ENCODE measurements around the gene SNX8. TPM values are rescaled to one million over a fixed set of nuclear protein-coding genes. Genes with fewer than 3 reads are reported as not detected.

SNX8 gene
- total and polyA plus RNA-seq, 2 of the 13 experiments (the other 11 are each of a cell fraction or from before 2014, with no cell fraction given), result 20.6 to 45.2 TPM

DNA sequence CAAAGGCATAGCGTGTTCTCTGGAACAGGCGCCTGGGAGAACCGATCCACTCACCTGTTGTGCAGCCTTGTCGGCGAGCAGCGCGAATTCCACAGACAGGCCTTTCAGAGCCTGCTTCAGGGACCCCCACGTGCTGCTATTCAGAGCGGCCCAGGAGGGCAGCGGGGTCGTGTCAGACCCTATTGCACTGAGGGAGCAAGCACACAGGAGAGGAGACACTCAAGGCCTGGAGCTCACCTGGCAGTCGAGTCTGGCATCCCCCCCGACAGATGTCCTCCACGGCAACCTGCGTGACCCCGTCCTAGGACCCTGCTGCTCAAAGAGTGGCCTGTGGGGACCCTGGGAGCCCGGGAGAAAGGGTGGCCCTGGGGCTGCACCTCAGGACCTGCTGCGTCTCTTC is 51.1 kb downstream of the SNX8 start:
- no TSS peak for BruUV-seq (replicated peaks)
- no peak overlapping the region for H3K4me2 ChIP-seq (ENCODE audit: low read depth, low read length)
- no peak for DNase-seq (ENCODE audit: low spot score)
- ChIA-PET POLR2A (no interaction called here), CTCF (ENCODE audit: low intra/inter-chr PET ratio, low total read pairs) (no interaction called here)
- no peak for TF ChIP-seq ESRRA (CRISPR knock-in tag; IDR thresholded peaks at IDR 0.05; ENCODE audit: low read depth)
- TF ChIP-seq EP300 (IDR thresholded peaks at IDR 0.05; ENCODE audit: low read depth in 2 of 2, low read length in 2 of 2), result no peak
- TF ChIP-seq EP300 (CRISPR knock-in tag; IDR thresholded peaks at IDR 0.05; ENCODE audit: borderline replicate concordance), result no peak
- TF ChIP-seq ZNF777 (CRISPR knock-in tag; IDR thresholded peaks at IDR 0.05), result no peak
- no peak for TF ChIP-seq ZNF549 (CRISPR knock-in tag; IDR thresholded peaks at IDR 0.05)
- TF ChIP-seq KAT2B (IDR thresholded peaks at IDR 0.05; ENCODE audit: borderline replicate concordance, low read depth, low read length), result no peak
- TF ChIP-seq RBFOX2 (IDR thresholded peaks at IDR 0.05; ENCODE audit: low read depth, low read length), result no peak
- no peak for TF ChIP-seq ZNF724P (CRISPR knock-in tag; IDR thresholded peaks at IDR 0.05; ENCODE audit: borderline replicate concordance)
- TF ChIP-seq POLR2A (IDR thresholded peaks at IDR 0.05; ENCODE audit: insufficient read depth in 1 of 2, low read depth in 2 of 2, low read length in 2 of 2), result no peak
- TF ChIP-seq SAFB2 (CRISPR knock-in tag; IDR thresholded peaks at IDR 0.05; ENCODE audit: borderline replicate concordance, low read depth), result no peak
- TF ChIP-seq, protein P1, sequence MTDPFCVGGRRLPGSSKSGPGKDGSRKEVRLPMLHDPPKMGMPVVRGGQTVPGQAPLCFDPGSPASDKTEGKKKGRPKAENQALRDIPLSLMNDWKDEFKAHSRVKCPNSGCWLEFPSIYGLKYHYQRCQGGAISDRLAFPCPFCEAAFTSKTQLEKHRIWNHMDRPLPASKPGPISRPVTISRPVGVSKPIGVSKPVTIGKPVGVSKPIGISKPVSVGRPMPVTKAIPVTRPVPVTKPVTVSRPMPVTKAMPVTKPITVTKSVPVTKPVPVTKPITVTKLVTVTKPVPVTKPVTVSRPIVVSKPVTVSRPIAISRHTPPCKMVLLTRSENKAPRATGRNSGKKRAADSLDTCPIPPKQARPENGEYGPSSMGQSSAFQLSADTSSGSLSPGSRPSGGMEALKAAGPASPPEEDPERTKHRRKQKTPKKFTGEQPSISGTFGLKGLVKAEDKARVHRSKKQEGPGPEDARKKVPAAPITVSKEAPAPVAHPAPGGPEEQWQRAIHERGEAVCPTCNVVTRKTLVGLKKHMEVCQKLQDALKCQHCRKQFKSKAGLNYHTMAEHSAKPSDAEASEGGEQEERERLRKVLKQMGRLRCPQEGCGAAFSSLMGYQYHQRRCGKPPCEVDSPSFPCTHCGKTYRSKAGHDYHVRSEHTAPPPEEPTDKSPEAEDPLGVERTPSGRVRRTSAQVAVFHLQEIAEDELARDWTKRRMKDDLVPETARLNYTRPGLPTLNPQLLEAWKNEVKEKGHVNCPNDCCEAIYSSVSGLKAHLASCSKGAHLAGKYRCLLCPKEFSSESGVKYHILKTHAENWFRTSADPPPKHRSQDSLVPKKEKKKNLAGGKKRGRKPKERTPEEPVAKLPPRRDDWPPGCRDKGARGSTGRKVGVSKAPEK (CRISPR knock-in tag; IDR thresholded peaks at IDR 0.05; ENCODE audit: borderline replicate concordance), result no peak
- no peak for TF ChIP-seq RFX3 (CRISPR knock-in tag; IDR thresholded peaks at IDR 0.05)
- TF ChIP-seq, protein P2, sequence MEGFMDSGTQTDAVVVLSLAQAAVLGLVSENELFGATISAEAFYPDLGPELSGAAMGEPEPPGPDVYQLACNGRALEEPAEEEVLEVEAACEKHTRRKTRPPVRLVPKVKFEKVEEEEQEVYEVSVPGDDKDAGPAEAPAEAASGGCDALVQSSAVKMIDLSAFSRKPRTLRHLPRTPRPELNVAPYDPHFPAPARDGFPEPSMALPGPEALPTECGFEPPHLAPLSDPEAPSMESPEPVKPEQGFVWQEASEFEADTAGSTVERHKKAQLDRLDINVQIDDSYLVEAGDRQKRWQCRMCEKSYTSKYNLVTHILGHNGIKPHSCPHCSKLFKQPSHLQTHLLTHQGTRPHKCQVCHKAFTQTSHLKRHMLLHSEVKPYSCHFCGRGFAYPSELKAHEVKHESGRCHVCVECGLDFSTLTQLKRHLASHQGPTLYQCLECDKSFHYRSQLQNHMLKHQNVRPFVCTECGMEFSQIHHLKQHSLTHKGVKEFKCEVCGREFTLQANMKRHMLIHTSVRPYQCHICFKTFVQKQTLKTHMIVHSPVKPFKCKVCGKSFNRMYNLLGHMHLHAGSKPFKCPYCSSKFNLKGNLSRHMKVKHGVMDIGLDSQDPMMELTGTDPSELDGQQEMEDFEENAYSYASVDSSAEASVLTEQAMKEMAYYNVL (CRISPR knock-in tag; IDR thresholded peaks at IDR 0.05; ENCODE audit: borderline replicate concordance), result no peak
- no peak for TF ChIP-seq ZNF7 (CRISPR knock-in tag; IDR thresholded peaks at IDR 0.05)
- TF ChIP-seq BCL6 (CRISPR knock-in tag; IDR thresholded peaks at IDR 0.05), result no peak
- TF ChIP-seq ZFP62 (CRISPR knock-in tag; IDR thresholded peaks at IDR 0.05), result no peak
- no peak for TF ChIP-seq RBAK (CRISPR knock-in tag; IDR thresholded peaks at IDR 0.05)
- TF ChIP-seq ZNF670 (CRISPR knock-in tag; IDR thresholded peaks at IDR 0.05; ENCODE audit: borderline replicate concordance), result no peak
- no peak for TF ChIP-seq ZNF282 (IDR thresholded peaks at IDR 0.05; ENCODE audit: partially characterized antibody)
- TF ChIP-seq JUND (CRISPR knock-in tag; IDR thresholded peaks at IDR 0.05), result no peak
- TF ChIP-seq CC2D1A (CRISPR knock-in tag; IDR thresholded peaks at IDR 0.05), result no peak
- no peaks in the 10 kb centered on the region for H3K9me3 ChIP-seq (ENCODE audit: low read length)
- no peak for ATAC-seq
- in situ Hi-C loops (cut with HindIII; ENCODE audit: extremely low pct_ligation_motif_present, low pct_unique_long_range_greater_than_20kb), result no loop called here
- H3K4me1 ChIP-seq (ENCODE audit: insufficient read depth, low read length), result 0 out of 2 replicates have a peak, but pooled peaks cover 11% of the 10 kb centered on the region
- no peak for FAIRE-seq
- WGBS (ENCODE audit: low lambda C conversion rate), result 94% methylated on average over 6 of the region's 18 CpGs
- no peaks in the 10 kb centered on the region for H3K27me3 ChIP-seq (ENCODE audit: control insufficient read depth in 1 of 2, insufficient read depth in 2 of 2, low read length in 2 of 2)
- H3K4me3 ChIP-seq (replicated peaks in 1 of 3; ENCODE audit: insufficient read depth in 1 of 3, low read depth in 2 of 3, low read length in 3 of 3), result no peak overlapping the region
- no peak overlapping the region for H2AFZ ChIP-seq (ENCODE audit: low read length)
- peaks cover 0 to 19% of the 10 kb centered on the region in 2 experiments; a peak in 2 of 5 replicates for H3K36me3 ChIP-seq (replicated peaks in 1 of 2; ENCODE audit: control insufficient read depth in 1 of 2, insufficient read depth in 2 of 2, low read length in 2 of 2)
- H3K9ac ChIP-seq (ENCODE audit: insufficient read depth, low read depth, low read length), result no peak overlapping the region
- H3K79me2 ChIP-seq (ENCODE audit: insufficient read depth, low read length), result no peaks in the 10 kb centered on the region
- H3K27ac ChIP-seq (ENCODE audit: extremely low read length, insufficient read depth, low read length), result no peak overlapping the region
- intact Hi-C loops (cut with micrococcal nuclease; ENCODE audit: unreplicated experiment), result no loop called here
- no peaks in the 10 kb centered on the region for H4K20me1 ChIP-seq (ENCODE audit: insufficient read depth, low read length)

Measured in HepG2 (cell line).